ENCODE results near the gene OTOP2.
"Not testable (repeated sequence)": the region's sequence is repeated elsewhere in the genome, so short reads cannot be mapped to it uniquely, and the experiment has no call there.

Gene OTOP2

GRCh38 chr17:74892013-74892841 lies 31.8 kb upstream of the OTOP2 start:
- Histone ChIP-seq H3K4me3 (ENCODE audit: low read length) (no peak overlapping the region), H3K4me1 (ENCODE audit: insufficient read depth, low read length) (no peaks in the 10 kb centered on the region), H3K27me3 (ENCODE audit: insufficient read depth, low read length) (peaks cover 68% of the 10 kb centered on the region), H2AFZ (ENCODE audit: low read depth, low read length) (no peak overlapping the region), H3K36me3 (ENCODE audit: insufficient read depth, low read length) (no peaks in the 10 kb centered on the region), H3K9me3 (ENCODE audit: low read length) (no peaks in the 10 kb centered on the region)

- Histone ChIP-seq H3K36me3 (ENCODE audit: insufficient read depth, low read length) (no peaks in the 10 kb centered on the region), H3K4me3 (ENCODE audit: low read length) (no peak within 1 kb of the TSS), H3K27me3 (ENCODE audit: insufficient read depth, low read length) (peaks cover 69% of the 10 kb centered on the region), H3K4me1 (ENCODE audit: insufficient read depth, low read length) (no peaks in the 10 kb centered on the region), H3K9me3 (ENCODE audit: low read length) (no peaks in the 10 kb centered on the region), H2AFZ (ENCODE audit: low read depth, low read length) (no peak within 1 kb of the TSS)
These were observed 30.8 kb upstream of the OTOP2 start, which contains the start of gene FADS6 for GRCh38 chr17:74892974-74893911. TSS of gene FADS6 (minus strand) at chr17:74893633. CDS start at chr17:74893595, 38 bp downstream.

- Histone ChIP-seq H3K27me3 (ENCODE audit: insufficient read depth, low read length) (peaks cover 65% of the 10 kb centered on the region), H3K4me3 (ENCODE audit: low read length) (no peak overlapping the region), H2AFZ (ENCODE audit: low read depth, low read length) (no peak overlapping the region), H3K36me3 (ENCODE audit: insufficient read depth, low read length) (no peaks in the 10 kb centered on the region), H3K9me3 (ENCODE audit: low read length) (no peaks in the 10 kb centered on the region), H3K4me1 (ENCODE audit: insufficient read depth, low read length) (no peaks in the 10 kb centered on the region)
These were observed 30.0 kb upstream of the OTOP2 start for GRCh38 chr17:74893936-74894671.

GRCh38 chr17:74898376-74898946 lies 25.6 kb upstream of the OTOP2 start:
- peaks cover 59% of the 10 kb centered on the region for H3K27me3 ChIP-seq (ENCODE audit: insufficient read depth, low read length)
- no peak overlapping the region for H3K4me3 ChIP-seq (ENCODE audit: low read length)
- H3K36me3 ChIP-seq (ENCODE audit: insufficient read depth, low read length), result no peaks in the 10 kb centered on the region
- peaks cover 2% of the 10 kb centered on the region for H3K9me3 ChIP-seq (ENCODE audit: low read length)
- H3K4me1 ChIP-seq (ENCODE audit: insufficient read depth, low read length), result no peaks in the 10 kb centered on the region
- H2AFZ ChIP-seq (ENCODE audit: low read depth, low read length), result no peak overlapping the region

GRCh38 chr17:74900208-74900607 lies 23.9 kb upstream of the OTOP2 start:
- Histone ChIP-seq H3K36me3 (ENCODE audit: insufficient read depth, low read length) (no peaks in the 10 kb centered on the region), H3K9me3 (ENCODE audit: low read length) (peaks cover 2% of the 10 kb centered on the region), H3K27me3 (ENCODE audit: insufficient read depth, low read length) (peaks cover 42% of the 10 kb centered on the region), H3K4me1 (ENCODE audit: insufficient read depth, low read length) (no peaks in the 10 kb centered on the region), H2AFZ (ENCODE audit: low read depth, low read length) (no peak overlapping the region), H3K4me3 (ENCODE audit: low read length) (no peak overlapping the region)

- Histone ChIP-seq H2AFZ (ENCODE audit: low read depth, low read length) (no peak overlapping the region), H3K4me3 (ENCODE audit: low read length) (no peak overlapping the region), H3K9me3 (ENCODE audit: low read length) (peaks cover 2% of the 10 kb centered on the region), H3K27me3 (ENCODE audit: insufficient read depth, low read length) (peaks cover 33% of the 10 kb centered on the region), H3K4me1 (ENCODE audit: insufficient read depth, low read length) (no peaks in the 10 kb centered on the region), H3K36me3 (ENCODE audit: insufficient read depth, low read length) (no peaks in the 10 kb centered on the region)
These were observed 22.5 kb upstream of the OTOP2 start for GRCh38 chr17:74901353-74902135.

- Histone ChIP-seq H3K4me1 (ENCODE audit: insufficient read depth, low read length) (no peaks in the 10 kb centered on the region), H2AFZ (ENCODE audit: low read depth, low read length) (no peak overlapping the region), H3K27me3 (ENCODE audit: insufficient read depth, low read length) (peaks cover 30% of the 10 kb centered on the region), H3K36me3 (ENCODE audit: insufficient read depth, low read length) (no peaks in the 10 kb centered on the region), H3K9me3 (ENCODE audit: low read length) (peaks cover 2% of the 10 kb centered on the region), H3K4me3 (ENCODE audit: low read length) (no peak overlapping the region)
These were observed 21.0 kb upstream of the OTOP2 start for GRCh38 chr17:74903034-74903433.

GRCh38 chr17:74903671-74904070 lies 20.4 kb upstream of the OTOP2 start:
- H2AFZ ChIP-seq (ENCODE audit: low read depth, low read length), result no peak overlapping the region
- H3K4me1 ChIP-seq (ENCODE audit: insufficient read depth, low read length), result no peaks in the 10 kb centered on the region
- H3K36me3 ChIP-seq (ENCODE audit: insufficient read depth, low read length), result no peaks in the 10 kb centered on the region
- peaks cover 2% of the 10 kb centered on the region for H3K9me3 ChIP-seq (ENCODE audit: low read length)
- H3K27me3 ChIP-seq (ENCODE audit: insufficient read depth, low read length), result peaks cover 25% of the 10 kb centered on the region
- no peak overlapping the region for H3K4me3 ChIP-seq (ENCODE audit: low read length)

- Histone ChIP-seq H3K9me3 (ENCODE audit: low read length) (no peaks in the 10 kb centered on the region), H2AFZ (ENCODE audit: low read depth, low read length) (no peak overlapping the region), H3K27me3 (ENCODE audit: insufficient read depth, low read length) (peaks cover 16% of the 10 kb centered on the region), H3K4me3 (ENCODE audit: low read length) (no peak overlapping the region), H3K36me3 (ENCODE audit: insufficient read depth, low read length) (no peaks in the 10 kb centered on the region), H3K4me1 (ENCODE audit: insufficient read depth, low read length) (peaks cover 2% of the 10 kb centered on the region)
These were observed 19.2 kb upstream of the OTOP2 start for GRCh38 chr17:74904687-74905409.

- peaks cover 13% of the 10 kb centered on the region for H3K4me1 ChIP-seq (ENCODE audit: insufficient read depth, low read length)
- not testable (repeated sequence) for H3K36me3 ChIP-seq (ENCODE audit: insufficient read depth, low read length); H3K27me3 ChIP-seq (ENCODE audit: insufficient read depth, low read length); H2AFZ ChIP-seq (ENCODE audit: low read depth, low read length); H3K4me3 ChIP-seq (ENCODE audit: low read length); H3K9me3 ChIP-seq (ENCODE audit: low read length)
These were observed 17.8 kb upstream of the OTOP2 start for GRCh38 chr17:74906214-74906793.

GRCh38 chr17:74907012-74907411 lies 17.1 kb upstream of the OTOP2 start:
- no peaks in the 10 kb centered on the region for H3K36me3 ChIP-seq (ENCODE audit: insufficient read depth, low read length)
- no peaks in the 10 kb centered on the region for H3K27me3 ChIP-seq (ENCODE audit: insufficient read depth, low read length)
- H3K9me3 ChIP-seq (ENCODE audit: low read length), result no peaks in the 10 kb centered on the region
- no peak overlapping the region for H2AFZ ChIP-seq (ENCODE audit: low read depth, low read length)
- H3K4me3 ChIP-seq (ENCODE audit: low read length), result no peak overlapping the region
- H3K4me1 ChIP-seq (ENCODE audit: insufficient read depth, low read length), result peaks cover 16% of the 10 kb centered on the region

Measured in neuron (in vitro differentiated cells).